HepG2 (cell line): Measurements from ENCODE around the gene STK17A. TPM values are rescaled to one million over a fixed set of nuclear protein-coding genes. Genes with fewer than 3 reads are reported as not detected.

ENCODE experiments used
- ARID5B ChIP-seq: IDR thresholded peaks from 2 replicates; pipeline ENCODE4 v1.4.0; 2020; ENCODE audit warnings: mild to moderate bottlenecking, missing genetic modification reagents
- CENPBD1 ChIP-seq: sonication (generic); formaldehyde crosslinking; IDR thresholded peaks from 2 replicates; pipeline ENCODE4 v1.8.0; 2022; ENCODE audit warnings: missing genetic modification reagents, low read depth, mild to moderate bottlenecking, borderline replicate concordance
- DNMT3B ChIP-seq: conservative IDR thresholded peaks from 2 replicates; pipeline ENCODE4 v1.6.1; 2016; ENCODE audit warnings: missing biosample characterization, control low read depth
- DZIP1 ChIP-seq: sonication (generic); formaldehyde crosslinking; IDR thresholded peaks from 2 replicates; pipeline ENCODE4 v1.5.0; 2020; ENCODE audit warnings: mild to moderate bottlenecking, missing genetic modification reagents
- GABPB1 ChIP-seq: IDR thresholded peaks from 2 replicates; pipeline ENCODE4 v1.6.1; 2016; ENCODE audit warnings: mild to moderate bottlenecking, missing genetic modification reagents, moderate library complexity, missing compliant biosample characterization
- HDAC1 ChIP-seq: sonication (generic); formaldehyde crosslinking; IDR thresholded peaks from 2 replicates; pipeline ENCODE4 v1.5.1; 2020; ENCODE audit warnings: mild to moderate bottlenecking, missing genetic modification reagents
- HNF4A ChIP-seq: sonication (generic); formaldehyde crosslinking; IDR thresholded peaks from 2 replicates; pipeline ENCODE4 v1.4.0; 2020; ENCODE audit warnings: missing genetic modification reagents
- KMT2A ChIP-seq: sonication (generic); formaldehyde crosslinking; IDR thresholded peaks from 2 replicates; pipeline ENCODE4 v1.4.0; 2020; ENCODE audit warnings: missing genetic modification reagents
- ZMYM2 ChIP-seq: sonication (generic); formaldehyde crosslinking; IDR thresholded peaks from 2 replicates; pipeline ENCODE4 v1.8.0; 2022; ENCODE audit warnings: mild to moderate bottlenecking, missing genetic modification reagents
- ZNF18 ChIP-seq: sonication (generic); formaldehyde crosslinking; IDR thresholded peaks from 2 replicates; pipeline ENCODE4 v1.8.0; 2022; ENCODE audit warnings: mild to moderate bottlenecking, missing genetic modification reagents; ENCODE audit not compliant: insufficient replicate concordance
- ZNF274 ChIP-seq: sonication (generic); formaldehyde crosslinking; IDR thresholded peaks from 2 replicates; pipeline ENCODE4 v1.5.1; 2020; ENCODE audit warnings: mild to moderate bottlenecking, missing genetic modification reagents
- ZNF335 ChIP-seq: sonication (generic); formaldehyde crosslinking; IDR thresholded peaks from 2 replicates; pipeline ENCODE4 v1.4.0; 2020; ENCODE audit warnings: missing genetic modification reagents
- ZNF580 ChIP-seq: IDR thresholded peaks from 2 replicates; pipeline ENCODE4 v1.6.1; 2016; ENCODE audit warnings: low read depth, borderline replicate concordance
- ZNF614 ChIP-seq: IDR thresholded peaks from 2 replicates; pipeline ENCODE4 v1.6.1; 2018; ENCODE audit warnings: missing biosample characterization, missing genetic modification reagents, inconsistent platforms, borderline replicate concordance
- ZNF615 ChIP-seq: sonication (generic); formaldehyde crosslinking; IDR thresholded peaks from 2 replicates; pipeline ENCODE4 v1.5.0; 2020; ENCODE audit warnings: mild to moderate bottlenecking, missing genetic modification reagents, borderline replicate concordance
- ZNF691 ChIP-seq: sonication (generic); formaldehyde crosslinking; IDR thresholded peaks from 2 replicates; pipeline ENCODE4 v1.4.0; 2020; ENCODE audit warnings: missing genetic modification reagents, low read depth, mild to moderate bottlenecking, borderline replicate concordance
- ZSCAN21 ChIP-seq: sonication (generic); formaldehyde crosslinking; IDR thresholded peaks from 2 replicates; pipeline ENCODE4 v1.8.0; 2022; ENCODE audit warnings: mild to moderate bottlenecking, missing genetic modification reagents, moderate library complexity, borderline replicate concordance
- polyA plus RNA-seq, 8 experiments: library from polyadenylated mRNA; depleted of rRNA in 3 of 8; stranded (reverse) in 7 of 8; unstranded in 1 of 8; fragments of >200 nt; fragmentation: Illumina TruSeq in 4 of 8; extraction: Trizol in 4 of 8; gene quantifications; 2 replicates each; pipeline versions ENCODE4 v1.2.1 to v1.2.3, GENCODE V29; 2011 to 2016; ENCODE audit warnings: low read depth in 4 of 8, missing spikeins in 1 of 8, mixed read lengths in 1 of 8; ENCODE audit not compliant: insufficient read depth in 1 of 8
- total RNA-seq, 5 experiments: library from RNA; depleted of rRNA; stranded (reverse); fragments of >200 nt; fragmentation: Illumina TruSeq; extraction: Trizol; gene quantifications; 2 replicates each; pipeline ENCODE4 v1.2.3, GENCODE V29; 2016; ENCODE audit warnings: low read depth in 1 of 5

The STK17A gene
- total and polyA plus RNA-seq, 2 of the 13 experiments (the other 11 are each of a cell fraction or from before 2014, with no cell fraction given): 18.6 to 24.3 TPM

GRCh38 chr7:43582503-43583423 lies at the start of gene STK17A (continued):
- TF ChIP-seq DZIP1 (peak; percentile 19; the same call in 1 of the 2 replicates), ZNF274 (0 out of 2 replicates have a peak, but pooled peaks have one; percentile 31), ZMYM2 (CRISPR knock-in tag) (0 out of 2 replicates have a peak, but pooled peaks have one; percentile 46), ARID5B (CRISPR knock-in tag) (peak; percentile 62; the same call in 1 of the 2 replicates), ZNF18 (CRISPR knock-in tag) (no peak), ZNF580 (CRISPR knock-in tag) (peak; percentile 81; the same call in 1 of the 2 replicates), GABPB1 (peak; percentile 64), HDAC1 (CRISPR knock-in tag) (peak; percentile 22; the same call in 1 of the 2 replicates), KMT2A (CRISPR knock-in tag) (peak; percentile 81), CENPBD1 (no peak), ZNF614 (CRISPR knock-in tag) (0 out of 2 replicates have a peak, but pooled peaks have one; percentile 32), ZNF615 (CRISPR knock-in tag) (no peak), HNF4A (CRISPR knock-in tag) (no peak), DNMT3B (0 out of 2 replicates have a peak, but pooled peaks have one; percentile 11), ZNF691 (peak; percentile 57; the same call in 1 of the 2 replicates), ZSCAN21 (CRISPR knock-in tag) (peak; percentile 7; the same call in 1 of the 2 replicates), ZNF335 (CRISPR knock-in tag) (0 out of 2 replicates have a peak, but pooled peaks have one; percentile 8)
